GM23338 (cell line): ENCODE data around the gene MESP1. TPM values are rescaled to one million over a fixed set of nuclear protein-coding genes. Genes with fewer than 3 reads are reported as not detected.

ENCODE experiments used
- ATAC-seq: fragments of 200-7000 bp; cut with Tn5 transposase; 3 replicates; pipeline ENCODE4 v1.9.1; 2020
- DNase-seq: peaks from one replicate; pipeline ENCODE4 v3.0.0-alpha.2; 2015; ENCODE audit warnings: low spot score
- H2AFZ ChIP-seq: fragments of 200-600 bp; sonication (generic); 2 replicates; pipeline ENCODE4 v1.8.0; 2016; ENCODE audit warnings: antibody characterized with exemption, mild to moderate bottlenecking, moderate library complexity
- H3F3A ChIP-seq: fragments of 200-600 bp; sonication (generic); replicated peaks from 2 replicates; pipeline ENCODE4 v1.8.0; 2017; ENCODE audit warnings: antibody characterized with exemption, mixed run types, low read depth
- H3K27ac ChIP-seq: fragments of 200-600 bp; sonication (generic); 2 replicates; pipeline ENCODE4 v1.6.1; 2016; ENCODE audit warnings: low read depth
- H3K27me3 ChIP-seq: fragments of 200-600 bp; sonication (generic); 2 replicates; pipeline ENCODE4 v1.8.0; 2016; ENCODE audit warnings: mild to moderate bottlenecking, mixed run types, moderate library complexity; ENCODE audit not compliant: insufficient read depth
- H3K36me3 ChIP-seq: fragments of 200-600 bp; sonication (generic); 2 replicates; pipeline ENCODE4 v1.8.0; 2016; ENCODE audit warnings: mild to moderate bottlenecking; ENCODE audit not compliant: insufficient read depth
- H3K4me1 ChIP-seq: fragments of 200-600 bp; sonication (generic); 2 replicates; pipeline ENCODE4 v1.8.0; 2016; ENCODE audit warnings: mild to moderate bottlenecking, moderate library complexity; ENCODE audit not compliant: insufficient read depth
- H3K4me2 ChIP-seq: fragments of 200-600 bp; sonication (generic); 2 replicates; pipeline ENCODE4 v1.7.1; 2017; ENCODE audit warnings: mixed run types
- H3K4me3 ChIP-seq: fragments of 200-600 bp; sonication (generic); 2 replicates; pipeline ENCODE4 v1.6.1; 2016; ENCODE audit warnings: mixed run types
- H3K79me2 ChIP-seq: fragments of 200-600 bp; sonication (generic); replicated peaks from 2 replicates; pipeline ENCODE4 v1.8.0; 2017; ENCODE audit warnings: mild to moderate bottlenecking; ENCODE audit not compliant: insufficient read depth
- H3K9me2 ChIP-seq: fragments of 200-600 bp; sonication (generic); 2 replicates; pipeline ENCODE4 v1.8.0; 2017; ENCODE audit not compliant: insufficient read depth
- H4K20me1 ChIP-seq: fragments of 200-600 bp; sonication (generic); replicated peaks from 2 replicates; pipeline ENCODE4 v1.8.0; 2017; ENCODE audit warnings: mild to moderate bottlenecking; ENCODE audit not compliant: insufficient read depth
- H3K27ac Mint-ChIP-seq: 2 replicates; pipeline ENCODE4 v1.8.0; 2020; ENCODE audit warnings: inconsistent platforms, mild to moderate bottlenecking, moderate library complexity, mixed read lengths
- H3K27me3 Mint-ChIP-seq: 3 replicates; pipeline ENCODE4 v1.8.0; 2022; ENCODE audit warnings: low read depth, mild to moderate bottlenecking, moderate library complexity, mixed read lengths, inconsistent platforms; ENCODE audit not compliant: insufficient read depth, poor library complexity
- H3K36me3 Mint-ChIP-seq: 3 replicates; pipeline ENCODE4 v1.8.0; 2021; ENCODE audit warnings: low read depth, mild to moderate bottlenecking, inconsistent platforms, moderate library complexity, mixed read lengths
- H3K4me1 Mint-ChIP-seq: 3 replicates; pipeline ENCODE4 v1.8.0; 2020; ENCODE audit warnings: mild to moderate bottlenecking, inconsistent platforms, mixed read lengths
- H3K4me3 Mint-ChIP-seq: 3 replicates; pipeline ENCODE4 v1.8.0; 2021; ENCODE audit warnings: moderate library complexity, mild to moderate bottlenecking, inconsistent platforms, mixed read lengths
- H3K9me3 Mint-ChIP-seq: 3 replicates; pipeline ENCODE4 v1.8.0; 2020; ENCODE audit warnings: moderate library complexity, mild to moderate bottlenecking, inconsistent platforms, mixed read lengths
- CREB1 ChIP-seq: fragments of 250-450 bp; sonication (Bioruptor Pico); IDR thresholded peaks from 2 replicates; pipeline ENCODE4 v1.5.0; 2020; ENCODE audit warnings: low read depth, mild to moderate bottlenecking, moderate library complexity
- CTCF ChIP-seq, 2 experiments: fragments of 200-600 bp in 1 of 2; sonication (generic) in 1 of 2; conservative IDR thresholded peaks; 2 replicates each; pipeline versions ENCODE4 v1.5.1 to v1.6.1; 2016 to 2017; ENCODE audit warnings: antibody characterized with exemption in 2 of 2, low read depth in 2 of 2, mild to moderate bottlenecking in 2 of 2, moderate library complexity in 1 of 2
- EZH2 ChIP-seq: fragments of 200-600 bp; sonication (generic); IDR thresholded peaks from one replicate; pipeline ENCODE4 v1.8.0; 2017; ENCODE audit warnings: antibody characterized with exemption, mild to moderate bottlenecking, low read depth; ENCODE audit not compliant: unreplicated experiment
- EZH2phosphoT487 ChIP-seq: fragments of 200-600 bp; sonication (generic); IDR thresholded peaks from one replicate; pipeline ENCODE4 v1.8.1; 2018; ENCODE audit warnings: antibody characterized with exemption; ENCODE audit not compliant: unreplicated experiment
- JUNB ChIP-seq: IDR thresholded peaks from one replicate; pipeline ENCODE4 v1.6.1; 2016; ENCODE audit warnings: antibody characterized with exemption; ENCODE audit not compliant: unreplicated experiment
- NANOG ChIP-seq: IDR thresholded peaks from 2 replicates; pipeline ENCODE4 v1.6.1; 2016; ENCODE audit warnings: antibody characterized with exemption, borderline replicate concordance
- POLR2AphosphoS5 ChIP-seq: IDR thresholded peaks from 2 replicates; pipeline ENCODE4 v1.6.1; 2016; ENCODE audit warnings: antibody characterized with exemption, low read depth
- REST ChIP-seq: IDR thresholded peaks from one replicate; pipeline ENCODE4 v1.6.1; 2018; ENCODE audit warnings: antibody characterized with exemption; ENCODE audit not compliant: unreplicated experiment
- STAT1 ChIP-seq: IDR thresholded peaks from one replicate; pipeline ENCODE4 v1.6.1; 2016; ENCODE audit warnings: antibody characterized with exemption; ENCODE audit not compliant: unreplicated experiment
- ZNF114 ChIP-seq: fragments of 250-450 bp; sonication (Bioruptor Pico); IDR thresholded peaks from 2 replicates; pipeline ENCODE4 v1.5.0; 2020; ENCODE audit warnings: mild to moderate bottlenecking, moderate library complexity
- ZNF331 ChIP-seq: fragments of 250-450 bp; sonication (Bioruptor Pico); IDR thresholded peaks from 2 replicates; pipeline ENCODE4 v1.5.0; 2020; ENCODE audit warnings: low read depth, mild to moderate bottlenecking, moderate library complexity
- polyA plus RNA-seq: library from polyadenylated mRNA; unstranded; fragments of >200 nt; fragmentation: Nextera tagmentation; extraction: Ambion mirVana; gene quantifications from 2 replicates; pipeline ENCODE4 v1.2.1, GENCODE V29; 2016
- total RNA-seq: library from RNA; depleted of rRNA; stranded (reverse); fragments of >200 nt; shearing (Covaris generic); gene quantifications from 2 replicates; pipeline ENCODE4 v1.2.3, GENCODE V29; 2014
- TF ChIP-seq, protein P1 (sequence below): IDR thresholded peaks from 2 replicates; pipeline ENCODE4 v1.6.1; 2016; ENCODE audit warnings: antibody characterized with exemption
- TF ChIP-seq, protein P2 (sequence below): fragments of 250-450 bp; sonication (Bioruptor Pico); IDR thresholded peaks from 2 replicates; pipeline ENCODE4 v1.5.0; 2020; ENCODE audit warnings: mild to moderate bottlenecking, moderate library complexity

MESP1 gene
- total and polyA plus RNA-seq, 2 experiments from 2014 or later = 0.21 to 0.91 TPM

DNA sequence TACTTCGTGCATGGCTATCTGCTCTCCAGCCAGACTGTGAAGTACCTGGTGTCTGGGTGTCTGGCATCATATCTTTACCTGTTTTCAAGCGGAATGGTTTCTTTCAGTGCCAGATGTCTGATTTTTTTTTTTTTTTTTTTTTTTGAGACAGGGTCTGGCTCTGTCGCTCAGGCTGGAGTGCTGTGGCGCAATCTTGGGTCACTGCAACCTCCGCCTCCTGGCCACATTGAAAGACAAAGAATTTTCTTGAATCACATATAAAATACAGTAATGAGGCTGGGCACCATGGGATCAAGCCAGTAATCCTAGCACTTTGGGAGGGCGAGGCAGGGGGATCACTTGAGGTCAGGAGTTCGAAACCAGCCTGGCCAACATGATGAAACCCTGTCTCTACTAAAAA is 2.8 kb upstream of the MESP1 start:
- H3K4me3 Mint-ChIP-seq = no peak overlapping the region
- H3K4me1 ChIP-seq = peaks cover 12% of the 10 kb centered on the region; the same call in 1 of the 2 replicates
- no peaks in the 10 kb centered on the region for H3K36me3 Mint-ChIP-seq
- H3K27me3 Mint-ChIP-seq = peaks cover 21% of the 10 kb centered on the region
- DNase-seq (no peak), ATAC-seq (no peak)
- H3K4me3 ChIP-seq = no peak overlapping the region
- H3K36me3 ChIP-seq = no peaks in the 10 kb centered on the region; the same call in 1 of the 2 replicates
- TF ChIP-seq, protein P1, sequence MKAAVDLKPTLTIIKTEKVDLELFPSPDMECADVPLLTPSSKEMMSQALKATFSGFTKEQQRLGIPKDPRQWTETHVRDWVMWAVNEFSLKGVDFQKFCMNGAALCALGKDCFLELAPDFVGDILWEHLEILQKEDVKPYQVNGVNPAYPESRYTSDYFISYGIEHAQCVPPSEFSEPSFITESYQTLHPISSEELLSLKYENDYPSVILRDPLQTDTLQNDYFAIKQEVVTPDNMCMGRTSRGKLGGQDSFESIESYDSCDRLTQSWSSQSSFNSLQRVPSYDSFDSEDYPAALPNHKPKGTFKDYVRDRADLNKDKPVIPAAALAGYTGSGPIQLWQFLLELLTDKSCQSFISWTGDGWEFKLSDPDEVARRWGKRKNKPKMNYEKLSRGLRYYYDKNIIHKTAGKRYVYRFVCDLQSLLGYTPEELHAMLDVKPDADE = no peak
- TF ChIP-seq CREB1 (CRISPR knock-in tag) (no peak), POLR2AphosphoS5 (no peak), EZH2 (no peak), ZNF114 (CRISPR knock-in tag) (no peak), REST (no peak), NANOG (no peak), ZNF331 (no peak), JUNB (no peak), CTCF (conservative IDR thresholded peaks at IDR 0.05; ENCODE audit: low read depth in 2 of 2) (no peak), EZH2phosphoT487 (no peak), STAT1 (no peak)
- TF ChIP-seq, protein P2, sequence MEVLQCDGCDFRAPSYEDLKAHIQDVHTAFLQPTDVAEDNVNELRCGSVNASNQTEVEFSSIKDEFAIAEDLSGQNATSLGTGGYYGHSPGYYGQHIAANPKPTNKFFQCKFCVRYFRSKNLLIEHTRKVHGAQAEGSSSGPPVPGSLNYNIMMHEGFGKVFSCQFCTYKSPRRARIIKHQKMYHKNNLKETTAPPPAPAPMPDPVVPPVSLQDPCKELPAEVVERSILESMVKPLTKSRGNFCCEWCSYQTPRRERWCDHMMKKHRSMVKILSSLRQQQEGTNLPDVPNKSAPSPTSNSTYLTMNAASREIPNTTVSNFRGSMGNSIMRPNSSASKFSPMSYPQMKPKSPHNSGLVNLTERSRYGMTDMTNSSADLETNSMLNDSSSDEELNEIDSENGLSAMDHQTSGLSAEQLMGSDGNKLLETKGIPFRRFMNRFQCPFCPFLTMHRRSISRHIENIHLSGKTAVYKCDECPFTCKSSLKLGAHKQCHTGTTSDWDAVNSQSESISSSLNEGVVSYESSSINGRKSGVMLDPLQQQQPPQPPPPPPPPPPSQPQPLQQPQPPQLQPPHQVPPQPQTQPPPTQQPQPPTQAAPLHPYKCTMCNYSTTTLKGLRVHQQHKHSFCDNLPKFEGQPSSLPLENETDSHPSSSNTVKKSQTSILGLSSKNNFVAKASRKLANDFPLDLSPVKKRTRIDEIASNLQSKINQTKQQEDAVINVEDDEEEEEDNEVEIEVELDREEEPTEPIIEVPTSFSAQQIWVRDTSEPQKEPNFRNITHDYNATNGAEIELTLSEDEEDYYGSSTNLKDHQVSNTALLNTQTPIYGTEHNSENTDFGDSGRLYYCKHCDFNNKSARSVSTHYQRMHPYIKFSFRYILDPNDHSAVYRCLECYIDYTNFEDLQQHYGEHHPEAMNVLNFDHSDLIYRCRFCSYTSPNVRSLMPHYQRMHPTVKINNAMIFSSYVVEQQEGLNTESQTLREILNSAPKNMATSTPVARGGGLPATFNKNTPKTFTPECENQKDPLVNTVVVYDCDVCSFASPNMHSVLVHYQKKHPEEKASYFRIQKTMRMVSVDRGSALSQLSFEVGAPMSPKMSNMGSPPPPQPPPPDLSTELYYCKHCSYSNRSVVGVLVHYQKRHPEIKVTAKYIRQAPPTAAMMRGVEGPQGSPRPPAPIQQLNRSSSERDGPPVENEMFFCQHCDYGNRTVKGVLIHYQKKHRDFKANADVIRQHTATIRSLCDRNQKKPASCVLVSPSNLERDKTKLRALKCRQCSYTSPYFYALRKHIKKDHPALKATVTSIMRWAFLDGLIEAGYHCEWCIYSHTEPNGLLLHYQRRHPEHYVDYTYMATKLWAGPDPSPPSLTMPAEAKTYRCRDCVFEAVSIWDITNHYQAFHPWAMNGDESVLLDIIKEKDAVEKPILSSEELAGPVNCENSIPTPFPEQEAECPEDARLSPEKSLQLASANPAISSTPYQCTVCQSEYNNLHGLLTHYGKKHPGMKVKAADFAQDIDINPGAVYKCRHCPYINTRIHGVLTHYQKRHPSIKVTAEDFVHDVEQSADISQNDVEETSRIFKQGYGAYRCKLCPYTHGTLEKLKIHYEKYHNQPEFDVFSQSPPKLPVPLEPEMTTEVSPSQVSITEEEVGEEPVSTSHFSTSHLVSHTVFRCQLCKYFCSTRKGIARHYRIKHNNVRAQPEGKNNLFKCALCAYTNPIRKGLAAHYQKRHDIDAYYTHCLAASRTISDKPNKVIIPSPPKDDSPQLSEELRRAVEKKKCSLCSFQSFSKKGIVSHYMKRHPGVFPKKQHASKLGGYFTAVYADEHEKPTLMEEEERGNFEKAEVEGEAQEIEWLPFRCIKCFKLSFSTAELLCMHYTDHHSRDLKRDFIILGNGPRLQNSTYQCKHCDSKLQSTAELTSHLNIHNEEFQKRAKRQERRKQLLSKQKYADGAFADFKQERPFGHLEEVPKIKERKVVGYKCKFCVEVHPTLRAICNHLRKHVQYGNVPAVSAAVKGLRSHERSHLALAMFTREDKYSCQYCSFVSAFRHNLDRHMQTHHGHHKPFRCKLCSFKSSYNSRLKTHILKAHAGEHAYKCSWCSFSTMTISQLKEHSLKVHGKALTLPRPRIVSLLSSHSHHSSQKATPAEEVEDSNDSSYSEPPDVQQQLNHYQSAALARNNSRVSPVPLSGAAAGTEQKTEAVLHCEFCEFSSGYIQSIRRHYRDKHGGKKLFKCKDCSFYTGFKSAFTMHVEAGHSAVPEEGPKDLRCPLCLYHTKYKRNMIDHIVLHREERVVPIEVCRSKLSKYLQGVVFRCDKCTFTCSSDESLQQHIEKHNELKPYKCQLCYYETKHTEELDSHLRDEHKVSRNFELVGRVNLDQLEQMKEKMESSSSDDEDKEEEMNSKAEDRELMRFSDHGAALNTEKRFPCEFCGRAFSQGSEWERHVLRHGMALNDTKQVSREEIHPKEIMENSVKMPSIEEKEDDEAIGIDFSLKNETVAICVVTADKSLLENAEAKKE (CRISPR knock-in tag) = no peak
- H3K27ac ChIP-seq = no peak overlapping the region
- H4K20me1 ChIP-seq = 0 out of 2 replicates have a peak, but pooled peaks cover 3% of the 10 kb centered on the region
- 0 out of 2 replicates have a peak, but pooled peaks cover 4% of the 10 kb centered on the region for H3F3A ChIP-seq
- no peaks in the 10 kb centered on the region for H3K9me2 ChIP-seq
- H3K27me3 ChIP-seq = peaks cover 49% of the 10 kb centered on the region
- H2AFZ ChIP-seq = no peak overlapping the region
- H3K4me2 ChIP-seq = no peak overlapping the region
- no peaks in the 10 kb centered on the region for H3K9me3 Mint-ChIP-seq
- H3K79me2 ChIP-seq = no peaks in the 10 kb centered on the region
- peaks cover 12% of the 10 kb centered on the region for H3K4me1 Mint-ChIP-seq
- H3K27ac Mint-ChIP-seq = no peak overlapping the region
